CD14-positive monocyte (primary cell): ENCODE measurements around the gene PRXL2B. TPM values are rescaled to one million over a fixed set of nuclear protein-coding genes. Genes with fewer than 3 reads are reported as not detected.
A peak's percentile ranks its signal among the peaks of the same experiment; 100 is the strongest.
"Not testable (repeated sequence)": the region's sequence is repeated elsewhere in the genome, so short reads cannot be mapped to it uniquely, and the experiment has no call there.

Experiments
- DNase-seq, 3 donors: peaks; one replicate each; pipeline ENCODE4 v3.0.0-alpha.2; 2011 to 2022
- H2AFZ ChIP-seq: 2 replicates; pipeline ENCODE4 v1.6.0; 2012; ENCODE audit warnings: mild to moderate bottlenecking, low read depth, low read length, inconsistent platforms; ENCODE audit not compliant: insufficient read depth, poor library complexity, severe bottlenecking
- H3K27ac ChIP-seq, 2 donors: 1 replicate in 1 of 2; 2 replicates in 1 of 2; pipeline ENCODE4 v1.5.1; 2012 to 2013; ENCODE audit warnings: low read length in 2 of 2, control low read depth in 1 of 2, inconsistent platforms in 1 of 2, low read depth in 1 of 2, mild to moderate bottlenecking in 1 of 2
- H3K27me3 ChIP-seq, 2 donors: one replicate each; pipeline versions ENCODE4 v1.6.0 to v1.6.1; 2011 to 2013; ENCODE audit warnings: low read length in 2 of 2; ENCODE audit not compliant: control insufficient read depth in 2 of 2, insufficient read depth in 2 of 2
- H3K36me3 ChIP-seq, 2 donors: replicated peaks in 1 of 2; 1 replicate in 1 of 2; 2 replicates in 1 of 2; pipeline versions ENCODE4 v1.5.1 to v1.6.1; 2012 to 2013; ENCODE audit warnings: low read length in 2 of 2, control low read depth in 1 of 2, inconsistent platforms in 1 of 2, mild to moderate bottlenecking in 1 of 2; ENCODE audit not compliant: insufficient read depth in 2 of 2, control insufficient read depth in 1 of 2
- H3K4me1 ChIP-seq, 2 donors: 1 replicate in 1 of 2; 2 replicates in 1 of 2; pipeline versions ENCODE4 v1.5.1 to v1.6.1; 2012 to 2013; ENCODE audit warnings: low read length in 2 of 2, control low read depth in 1 of 2, inconsistent platforms in 1 of 2, mild to moderate bottlenecking in 1 of 2, moderate library complexity in 1 of 2; ENCODE audit not compliant: insufficient read depth in 2 of 2, control insufficient read depth in 1 of 2
- H3K4me2 ChIP-seq: replicated peaks from 2 replicates; pipeline ENCODE3; 2012; ENCODE audit warnings: low read length, moderate library complexity, mild to moderate bottlenecking; ENCODE audit not compliant: poor library complexity, severe bottlenecking; ENCODE audit errors: extremely low read depth
- H3K4me3 ChIP-seq, 3 experiments: fragments of 200-600 bp in 1 of 3; sonication (generic) in 1 of 3; replicated peaks in 1 of 3; 1 replicate in 2 of 3; 2 replicates in 1 of 3; pipeline ENCODE4 v1.5.1; 2011 to 2013; ENCODE audit warnings: low read length in 3 of 3, mild to moderate bottlenecking in 3 of 3, control low read depth in 2 of 3, low read depth in 2 of 3, inconsistent platforms in 1 of 3, moderate library complexity in 1 of 3
- H3K79me2 ChIP-seq: 2 replicates; pipeline ENCODE4 v1.6.0; 2012; ENCODE audit warnings: mild to moderate bottlenecking, control low read depth, inconsistent platforms, low read length, moderate library complexity; ENCODE audit not compliant: insufficient read depth
- H3K9ac ChIP-seq: 2 replicates; pipeline ENCODE4 v1.6.0; 2017; ENCODE audit warnings: low read length, mild to moderate bottlenecking; ENCODE audit not compliant: insufficient read depth, poor library complexity, severe bottlenecking
- H3K9me3 ChIP-seq, 2 donors: replicated peaks in 1 of 2; 1 replicate in 1 of 2; 2 replicates in 1 of 2; pipeline versions ENCODE4 v1.5.1 to v1.6.1; 2012 to 2013; ENCODE audit warnings: low read length in 2 of 2, control low read depth in 1 of 2; ENCODE audit not compliant: control insufficient read depth in 1 of 2, insufficient read depth in 1 of 2
- H4K20me1 ChIP-seq: 2 replicates; pipeline ENCODE4 v1.6.0; 2012; ENCODE audit warnings: mild to moderate bottlenecking, low read length, control low read depth, moderate library complexity; ENCODE audit not compliant: insufficient read depth
- H3K27ac Mint-ChIP-seq, 7 donors: one replicate each; pipeline ENCODE4 v1.8.0; 2020; ENCODE audit warnings: mild to moderate bottlenecking in 7 of 7, mixed read lengths in 7 of 7, moderate library complexity in 6 of 7, inconsistent platforms in 2 of 7
- H3K27me3 Mint-ChIP-seq, 3 donors: one replicate each; pipeline ENCODE4 v1.8.0; 2021 to 2022; ENCODE audit warnings: low read depth in 3 of 3, mild to moderate bottlenecking in 3 of 3, mixed read lengths in 3 of 3, moderate library complexity in 3 of 3, inconsistent platforms in 1 of 3
- H3K36me3 Mint-ChIP-seq, 2 donors: one replicate each; pipeline ENCODE4 v1.8.0; 2020; ENCODE audit warnings: mixed read lengths in 2 of 2, inconsistent platforms in 1 of 2, mild to moderate bottlenecking in 1 of 2
- H3K4me1 Mint-ChIP-seq: one replicate; pipeline ENCODE4 v1.8.0; 2020; ENCODE audit warnings: mild to moderate bottlenecking, mixed read lengths
- H3K4me3 Mint-ChIP-seq, 2 donors: one replicate each; pipeline ENCODE4 v1.8.0; 2020; ENCODE audit warnings: mild to moderate bottlenecking in 2 of 2, mixed read lengths in 2 of 2, moderate library complexity in 1 of 2
- H3K9me3 Mint-ChIP-seq, 7 donors: one replicate each; pipeline ENCODE4 v1.8.0; 2020 to 2022; ENCODE audit warnings: mixed read lengths in 7 of 7, mild to moderate bottlenecking in 6 of 7, moderate library complexity in 6 of 7, inconsistent platforms in 2 of 7
- WGBS: methylation state at CpG from one replicate; pipeline ENCODE4 v1.1.5; 2013; ENCODE audit warnings: missing lambda C conversion rate; ENCODE audit not compliant: insufficient coverage; 5-methylcytosine and 5-hydroxymethylcytosine counted together
- intact Hi-C, 2 donors: fragments of 100-400 bp; cut with micrococcal nuclease; formaldehyde crosslinking; loops; one replicate each; pipeline versions ENCODE4 v1.15.0 to v1.15.1; 2023
- polyA plus RNA-seq, 3 donors: library from polyadenylated mRNA; depleted of rRNA in 1 of 3; unstranded in 2 of 3; stranded (reverse) in 1 of 3; fragments of 300-500 nt in 2 of 3; fragments of >200 nt in 1 of 3; fragmentation: Illumina TruSeq in 2 of 3; gene quantifications; 1 replicate in 2 of 3; 2 replicates in 1 of 3; pipeline ENCODE4 v1.2.3, GENCODE V29; 2012 to 2021
- TF ChIP-seq, protein P1 (sequence below): fragments of 200-600 bp; IDR thresholded peaks from one replicate; pipeline ENCODE4 v1.8.0; 2022; ENCODE audit warnings: antibody characterized with exemption, mild to moderate bottlenecking

The PRXL2B gene
- polyA plus RNA-seq, 3 donors = 3.6 to 8.8 (median 6.0) TPM

DNA sequence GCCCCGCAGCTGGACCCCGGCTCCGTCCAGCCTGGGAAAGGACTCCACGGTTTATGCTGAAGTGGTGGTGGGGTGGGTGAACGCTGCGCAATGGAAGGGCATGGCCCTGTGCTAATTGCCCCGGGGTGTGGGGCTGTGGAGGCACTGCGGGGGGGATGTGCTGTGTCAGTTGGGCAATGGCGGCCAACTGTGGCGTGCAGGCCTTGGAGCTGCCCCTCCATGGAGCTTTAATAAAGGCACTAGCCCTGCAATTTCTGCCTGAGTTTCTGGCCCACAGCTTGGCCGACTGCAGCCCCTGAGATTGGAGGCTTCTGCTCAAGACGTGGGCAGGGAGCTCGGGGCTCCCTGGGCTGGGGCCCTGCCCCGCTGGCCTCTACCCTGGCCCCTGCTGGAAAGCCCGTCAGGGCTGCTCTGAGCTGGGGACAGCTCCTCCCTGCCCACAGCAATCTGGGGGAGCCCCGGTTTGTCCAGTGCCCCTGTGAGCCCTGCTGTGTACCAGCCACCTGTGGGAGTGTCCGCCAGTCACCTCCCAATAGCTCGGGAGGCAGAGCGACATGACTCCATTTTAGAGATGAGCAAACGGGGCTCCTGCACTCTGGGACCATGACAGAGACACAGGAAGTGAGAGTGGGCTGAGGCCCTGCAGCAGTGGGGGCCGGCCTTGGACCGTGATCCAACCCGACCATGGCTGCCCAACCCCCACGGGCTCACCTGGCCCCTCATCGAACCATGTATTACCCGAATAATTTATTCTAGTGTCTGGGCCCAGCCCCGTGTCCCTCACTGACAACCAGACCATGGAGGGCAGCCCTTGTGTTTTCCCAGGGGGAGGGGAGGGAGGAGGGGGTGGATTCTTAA lies 39.1 kb upstream of the PRXL2B start:
- Mint-ChIP-seq H3K27ac (peak overlapping the region; percentile 95 to 99 (median 97)), H3K9me3 (peaks cover 0 to 3% (median 0%) of the 10 kb centered on the region in 7 donors), H3K4me1 (peaks cover 27% of the 10 kb centered on the region), H3K27me3 (peaks cover 2 to 23% (median 10%) of the 10 kb centered on the region in 3 donors), H3K36me3 (no peaks in the 10 kb centered on the region), H3K4me3 (peak overlapping the region; percentile 76 to 81)
- H3K4me1 ChIP-seq = peaks cover 40 to 52% of the 10 kb centered on the region in 2 donors
- H2AFZ ChIP-seq = peak overlapping the region; percentile 56
- peak overlapping the region; percentile 80 for H3K4me2 ChIP-seq
- peak overlapping the region; percentile 52 to 88 (median 76) for H3K4me3 ChIP-seq
- H4K20me1 ChIP-seq = peaks cover 11% of the 10 kb centered on the region
- intact Hi-C loops = loop anchor here (1.0 to 10.0 kb wide), 7 partner anchors 21 to 415 kb away; partner anchors contain the start of genes PANK4 (in 2 of the 2), PEX10 (in 2 of the 2), FAAP20 (in 1 of the 2) and PRXL2B (in 1 of the 2)
- DNase-seq = peak; percentile 32 to 56 (median 34)
- peak overlapping the region; percentile 86 for H3K9ac ChIP-seq
- peaks cover 8% of the 10 kb centered on the region for H3K79me2 ChIP-seq
- no peaks in the 10 kb centered on the region for H3K9me3 ChIP-seq
- peaks cover 0 to 7% of the 10 kb centered on the region in 2 donors for H3K27me3 ChIP-seq
- TF ChIP-seq, protein P1, sequence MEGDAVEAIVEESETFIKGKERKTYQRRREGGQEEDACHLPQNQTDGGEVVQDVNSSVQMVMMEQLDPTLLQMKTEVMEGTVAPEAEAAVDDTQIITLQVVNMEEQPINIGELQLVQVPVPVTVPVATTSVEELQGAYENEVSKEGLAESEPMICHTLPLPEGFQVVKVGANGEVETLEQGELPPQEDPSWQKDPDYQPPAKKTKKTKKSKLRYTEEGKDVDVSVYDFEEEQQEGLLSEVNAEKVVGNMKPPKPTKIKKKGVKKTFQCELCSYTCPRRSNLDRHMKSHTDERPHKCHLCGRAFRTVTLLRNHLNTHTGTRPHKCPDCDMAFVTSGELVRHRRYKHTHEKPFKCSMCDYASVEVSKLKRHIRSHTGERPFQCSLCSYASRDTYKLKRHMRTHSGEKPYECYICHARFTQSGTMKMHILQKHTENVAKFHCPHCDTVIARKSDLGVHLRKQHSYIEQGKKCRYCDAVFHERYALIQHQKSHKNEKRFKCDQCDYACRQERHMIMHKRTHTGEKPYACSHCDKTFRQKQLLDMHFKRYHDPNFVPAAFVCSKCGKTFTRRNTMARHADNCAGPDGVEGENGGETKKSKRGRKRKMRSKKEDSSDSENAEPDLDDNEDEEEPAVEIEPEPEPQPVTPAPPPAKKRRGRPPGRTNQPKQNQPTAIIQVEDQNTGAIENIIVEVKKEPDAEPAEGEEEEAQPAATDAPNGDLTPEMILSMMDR = no peak
- peak overlapping the region; percentile 99 to 100 for H3K27ac ChIP-seq
- H3K36me3 ChIP-seq = no peaks in the 10 kb centered on the region
- WGBS = 16% methylated on average over 21 of the region's 27 CpGs

DNA sequence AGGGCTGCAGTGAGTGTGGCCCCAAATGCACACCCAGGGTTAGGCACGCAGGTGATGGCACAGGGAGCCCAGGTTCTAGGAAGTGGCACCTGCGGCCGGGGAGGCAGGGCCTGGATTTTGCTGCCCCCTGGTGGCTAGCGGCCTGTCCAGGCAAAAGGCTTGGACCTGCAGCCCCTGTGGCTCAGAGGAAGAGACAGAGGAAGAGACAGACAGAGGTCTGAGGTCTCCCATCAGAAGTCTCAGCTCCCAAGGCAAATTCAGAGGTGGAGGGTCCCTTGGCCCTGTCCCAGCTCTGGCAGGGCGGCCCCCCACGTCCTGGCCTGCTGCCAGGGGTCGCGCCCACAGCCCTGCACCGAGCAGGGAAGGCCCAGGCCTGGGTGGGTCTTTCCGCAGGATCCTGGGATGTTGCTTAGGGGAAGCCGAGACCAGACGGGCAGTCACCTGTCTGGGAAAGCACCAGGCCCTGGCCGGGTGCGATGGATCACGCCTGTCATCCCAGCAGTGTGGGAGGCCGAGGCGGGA lies 38.4 kb upstream of the PRXL2B start:
- Mint-ChIP-seq H3K27me3 (peaks cover 2 to 16% (median 7%) of the 10 kb centered on the region in 3 donors), H3K36me3 (no peaks in the 10 kb centered on the region), H3K4me1 (peaks cover 27% of the 10 kb centered on the region), H3K9me3 (peaks cover 0 to 3% (median 0%) of the 10 kb centered on the region in 7 donors), H3K27ac (peak overlapping the region; percentile 95 to 99 (median 97)), H3K4me3 (peak overlapping the region; percentile 76 to 81)
- Histone ChIP-seq H2AFZ (peak overlapping the region; percentile 49), H3K27ac (peak overlapping the region; percentile 99 to 100), H3K4me1 (peaks cover 40 to 52% of the 10 kb centered on the region in 2 donors), H4K20me1 (peaks cover 11% of the 10 kb centered on the region), H3K27me3 (peaks cover 0 to 1% of the 10 kb centered on the region in 2 donors), H3K36me3 (no peaks in the 10 kb centered on the region), H3K9ac (peak overlapping the region; percentile 86), H3K79me2 (peaks cover 8% of the 10 kb centered on the region), H3K4me3 (peak overlapping the region; percentile 52 to 88 (median 76)), H3K4me2 (peak overlapping the region; percentile 80), H3K9me3 (no peaks in the 10 kb centered on the region)
- TF ChIP-seq, protein P1 = peak; percentile 95
- WGBS = 4% methylated on average over 16 of the region's 17 CpGs
- intact Hi-C loops = loop anchor here (1.0 to 10.0 kb wide), 5 partner anchors 37 to 416 kb away; partner anchors contain the start of genes PEX10 (in 2 of the 2) and FAAP20 (in 1 of the 2)
- DNase-seq = peak; percentile 74 to 83 (median 82)

DNA sequence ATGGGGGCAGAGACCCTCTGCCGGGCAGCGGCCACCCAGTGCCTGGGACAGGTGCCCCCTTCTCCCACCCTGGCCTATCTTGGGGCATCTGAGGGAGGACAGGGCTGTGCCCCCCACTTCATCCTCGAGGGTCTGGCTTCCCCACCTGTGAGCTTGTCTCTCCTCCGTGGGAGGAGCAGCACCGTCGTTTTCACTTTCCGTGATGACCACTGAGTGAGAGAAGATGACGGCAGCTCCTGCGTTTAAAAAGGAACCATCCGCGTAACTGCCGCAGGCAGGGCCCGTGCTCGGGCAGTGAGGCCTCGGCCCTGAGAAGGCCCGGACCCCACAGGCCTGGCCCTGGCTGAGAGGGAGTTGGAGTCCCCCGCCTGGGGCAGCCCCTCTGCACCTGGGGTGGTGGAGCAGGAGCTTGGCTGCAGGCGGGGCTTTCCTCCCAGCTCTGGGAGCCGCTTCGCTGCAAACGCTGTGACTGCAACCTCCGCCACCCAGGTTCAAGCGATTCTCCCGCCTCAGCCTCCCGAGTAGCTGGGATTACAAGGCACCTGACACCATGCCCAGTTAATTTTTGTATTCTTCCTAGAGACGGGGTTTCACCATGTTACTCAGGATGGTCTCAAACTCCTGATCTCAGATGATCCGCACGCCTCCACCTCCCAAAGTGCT lies 37.1 kb upstream of the PRXL2B start:
- peak overlapping the region in 1 of 2 donors; percentile 82 for H3K4me3 Mint-ChIP-seq
- H2AFZ ChIP-seq, H3K79me2 ChIP-seq, H3K27me3 ChIP-seq, H3K36me3 ChIP-seq, H3K36me3 Mint-ChIP-seq, H3K9me3 Mint-ChIP-seq, DNase-seq, H3K9me3 ChIP-seq, H3K27me3 Mint-ChIP-seq: not testable (repeated sequence)
- H3K27ac Mint-ChIP-seq = peak overlapping the region; percentile 95 to 99 (median 97)
- intact Hi-C loops = loop anchor here (5.0 to 10.0 kb wide), 4 partner anchors 93 to 417 kb away; partner anchors contain the start of genes PEX10 (in 2 of the 2) and FAAP20 (in 1 of the 2)
- Histone ChIP-seq H3K4me3 (peak overlapping the region in 2 of 3 experiments; percentile 35 to 88), H3K4me2 (peak overlapping the region; percentile 80), H4K20me1 (peaks cover 11% of the 10 kb centered on the region), H3K9ac (peak overlapping the region; percentile 86), H3K4me1 (peaks cover 43 to 54% of the 10 kb centered on the region in 2 donors), H3K27ac (peak overlapping the region; percentile 99 to 100)
- 66% methylated on average over 13 of the region's 28 CpGs for WGBS
- H3K4me1 Mint-ChIP-seq = peaks cover 28% of the 10 kb centered on the region
